Muscle of arm (tissue), 12 donors: ENCODE results near the gene SCGN. TPM values are rescaled to one million over a fixed set of nuclear protein-coding genes. Genes with fewer than 3 reads are reported as not detected.

ENCODE experiments used
- DNase-seq: peaks from one replicate; pipeline ENCODE4 v3.0.0-alpha.2; 2013
- polyA plus RNA-seq, 12 donors: library from polyadenylated mRNA; unstranded; fragments of 120-200 nt; gene quantifications; one replicate each; pipeline ENCODE4 v1.2.1, GENCODE V29; 2013; ENCODE audit not compliant: insufficient read length in 12 of 12

The SCGN gene
- polyA plus RNA-seq, 12 donors: 0.12 to 8.9 (median 0.19) TPM; not detected in 7

- DNase-seq: no peak
Measured at GRCh38 chr6:25685251-25685650, 33.2 kb downstream of the SCGN start.

- no peak for DNase-seq
Measured at GRCh38 chr6:25685896-25686295, 33.9 kb downstream of the SCGN start.

- no peak for DNase-seq
Measured at GRCh38 chr6:25686856-25687255, 34.8 kb downstream of the SCGN start.

- no peak for DNase-seq
Measured at GRCh38 chr6:25689966-25690365, 38.0 kb downstream of the SCGN start.

- no peak for DNase-seq
Measured at GRCh38 chr6:25691894-25692293, 39.9 kb downstream of the SCGN start.

- DNase-seq: no peak
Measured at GRCh38 chr6:25692472-25692871, 40.5 kb downstream of the SCGN start.

- DNase-seq: no peak
Measured at GRCh38 chr6:25694366-25694765, 42.4 kb downstream of the SCGN start.

- no peak for DNase-seq
Measured at GRCh38 chr6:25695671-25696070, 43.7 kb downstream of the SCGN start.

GRCh38 chr6:25697537-25698340, 45.7 kb downstream of the SCGN start:
- DNase-seq: no peak

- no peak for DNase-seq
Measured at GRCh38 chr6:25698631-25699030, 46.6 kb downstream of the SCGN start.

- no peak for DNase-seq
Measured at GRCh38 chr6:25699649-25700048, 47.6 kb downstream of the SCGN start.

GRCh38 chr6:25700761-25701160, 48.7 kb downstream of the SCGN start:
- peak; percentile 25 for DNase-seq

GRCh38 chr6:25701807-25702206, 49.8 kb downstream of the SCGN start:
- DNase-seq: no peak

GRCh38 chr6:25703005-25703404, 51.0 kb downstream of the SCGN start:
- DNase-seq: no peak

GRCh38 chr6:25704001-25704400, 52.0 kb downstream of the SCGN start:
- no peak for DNase-seq

GRCh38 chr6:25706314-25707014, 54.4 kb downstream of the SCGN start:
- DNase-seq: no peak

GRCh38 chr6:25709761-25710160, 57.7 kb downstream of the SCGN start:
- DNase-seq: no peak

- DNase-seq: no peak
Measured at GRCh38 chr6:25710287-25710686, 58.3 kb downstream of the SCGN start.

GRCh38 chr6:25713824-25714223, 61.8 kb downstream of the SCGN start:
- DNase-seq: no peak

- DNase-seq: no peak
Measured at GRCh38 chr6:25714765-25715164, 62.8 kb downstream of the SCGN start.

GRCh38 chr6:25715794-25716193, 63.8 kb downstream of the SCGN start:
- DNase-seq: no peak

- peak; percentile 23 for DNase-seq
Measured at GRCh38 chr6:25717866-25718740, 66.1 kb downstream of the SCGN start.
